ENCODE results near the gene MCF2L. TPM values are rescaled to one million over a fixed set of nuclear protein-coding genes. Genes with fewer than 3 reads are reported as not detected.

Gene MCF2L
- total RNA-seq, 4 donors from 2014 or later = 18.4 to 173 (median 57.6) TPM

- TF ChIP-seq CTCF (IDR thresholded peaks at IDR 0.05; ENCODE audit: low read depth) = no peak
Measured at GRCh38 chr13:113023694-113024430, 54.8 kb downstream of the MCF2L start.

GRCh38 chr13:113024466-113024865, 55.5 kb downstream of the MCF2L start:
- TF ChIP-seq CTCF (IDR thresholded peaks at IDR 0.05; ENCODE audit: low read depth) = no peak

- TF ChIP-seq CTCF (IDR thresholded peaks at IDR 0.05; ENCODE audit: low read depth) = no peak
Measured at GRCh38 chr13:113026391-113026910, 57.4 kb downstream of the MCF2L start.

GRCh38 chr13:113027095-113027494, 58.1 kb downstream of the MCF2L start:
- no peak for TF ChIP-seq CTCF (IDR thresholded peaks at IDR 0.05; ENCODE audit: low read depth)

- TF ChIP-seq CTCF (IDR thresholded peaks at IDR 0.05; ENCODE audit: low read depth) = no peak
Measured at GRCh38 chr13:113027566-113027965, 58.6 kb downstream of the MCF2L start.

- no peak for TF ChIP-seq CTCF (IDR thresholded peaks at IDR 0.05; ENCODE audit: low read depth)
Measured at GRCh38 chr13:113028336-113029060, 59.5 kb downstream of the MCF2L start.

- TF ChIP-seq CTCF (IDR thresholded peaks at IDR 0.05; ENCODE audit: low read depth) = no peak
Measured at GRCh38 chr13:113029061-113029445, 60.0 kb downstream of the MCF2L start.
